Lung (tissue), 12 donors: ENCODE results near the gene AMDHD2. TPM values are rescaled to one million over a fixed set of nuclear protein-coding genes. Genes with fewer than 3 reads are reported as not detected.
A peak's percentile ranks its signal among the peaks of the same experiment; 100 is the strongest.

Source experiments
- ATAC-seq: fragments of 200-7000 bp; cut with Tn5 transposase; one replicate; pipeline ENCODE4 v1.9.1; 2020; ENCODE audit warnings: moderate number of reproducible peaks; ENCODE audit not compliant: insufficient read depth, low FRiP score
- DNase-seq, 3 donors: peaks; one replicate each; pipeline ENCODE4 v3.0.0-alpha.2; 2013 to 2017
- H3K27ac ChIP-seq, 2 donors: one replicate each; pipeline ENCODE4 v1.5.1; 2013; ENCODE audit warnings: mild to moderate bottlenecking in 2 of 2, moderate library complexity in 2 of 2, control low read depth in 1 of 2, inconsistent platforms in 1 of 2, low read depth in 1 of 2, low read length in 1 of 2
- H3K27me3 ChIP-seq, 3 donors: one replicate each; pipeline ENCODE4 v1.5.1; 2013; ENCODE audit warnings: low read length in 2 of 3; ENCODE audit not compliant: control insufficient read depth in 3 of 3, insufficient read depth in 3 of 3
- H3K36me3 ChIP-seq, 4 donors: one replicate each; pipeline ENCODE4 v1.5.1; 2013; ENCODE audit warnings: low read length in 4 of 4, mild to moderate bottlenecking in 1 of 4, moderate library complexity in 1 of 4; ENCODE audit not compliant: control insufficient read depth in 4 of 4, insufficient read depth in 4 of 4
- H3K4me1 ChIP-seq, 5 donors: one replicate each; pipeline ENCODE4 v1.5.1; 2013; ENCODE audit warnings: low read length in 5 of 5, mild to moderate bottlenecking in 2 of 5, moderate library complexity in 1 of 5; ENCODE audit not compliant: control insufficient read depth in 5 of 5, insufficient read depth in 5 of 5
- H3K4me3 ChIP-seq: one replicate; pipeline ENCODE4 v1.5.1; 2013; ENCODE audit warnings: mild to moderate bottlenecking, control low read depth, moderate library complexity
- H3K9ac ChIP-seq, 2 donors: one replicate each; pipeline ENCODE4 v1.5.1; 2013; ENCODE audit warnings: low read length in 2 of 2, control low read depth in 1 of 2; ENCODE audit not compliant: insufficient read depth in 1 of 2
- H3K9me3 ChIP-seq, 4 donors: one replicate each; pipeline ENCODE4 v1.5.1; 2013; ENCODE audit warnings: low read length in 3 of 4, mild to moderate bottlenecking in 1 of 4, moderate library complexity in 1 of 4; ENCODE audit not compliant: control insufficient read depth in 4 of 4, insufficient read depth in 3 of 4
- WGBS, 2 donors: extraction: QIAGEN DNeasy Blood & Tissue Kit; methylation state at CpG; one replicate each; pipeline ENCODE4 v1.1.7; 2013; 5-methylcytosine and 5-hydroxymethylcytosine counted together
- polyA plus RNA-seq, 2 donors: library from polyadenylated mRNA; stranded (reverse); fragments of 200-250 nt; gene quantifications; one replicate each; pipeline ENCODE4 v1.2.1, GENCODE V29; 2013
- total RNA-seq, 2 donors: library from RNA; depleted of rRNA in 1 of 2; stranded (reverse); fragments of >200 nt in 1 of 2; gene quantifications; one replicate each; pipeline ENCODE4 v1.2.1, GENCODE V29; 2014 to 2021
- TF ChIP-seq, protein P1 (sequence below): IDR thresholded peaks from 2 replicates; pipeline ENCODE4 v1.5.1; 2012; ENCODE audit warnings: mild to moderate bottlenecking; ENCODE audit errors: control extremely low read depth, extremely low read depth
- donor health status: control.
- donor health status: control.
- donor health status: Bipolar disorder and iron deficiency.
- donor health status: healthy.
- donor health status: DM: yes; HTN: yes; CAD: no.

Gene AMDHD2
- total and polyA plus RNA-seq, 4 donors = 27.2 to 60.4 (median 51.9) TPM

- TF ChIP-seq, protein P1, sequence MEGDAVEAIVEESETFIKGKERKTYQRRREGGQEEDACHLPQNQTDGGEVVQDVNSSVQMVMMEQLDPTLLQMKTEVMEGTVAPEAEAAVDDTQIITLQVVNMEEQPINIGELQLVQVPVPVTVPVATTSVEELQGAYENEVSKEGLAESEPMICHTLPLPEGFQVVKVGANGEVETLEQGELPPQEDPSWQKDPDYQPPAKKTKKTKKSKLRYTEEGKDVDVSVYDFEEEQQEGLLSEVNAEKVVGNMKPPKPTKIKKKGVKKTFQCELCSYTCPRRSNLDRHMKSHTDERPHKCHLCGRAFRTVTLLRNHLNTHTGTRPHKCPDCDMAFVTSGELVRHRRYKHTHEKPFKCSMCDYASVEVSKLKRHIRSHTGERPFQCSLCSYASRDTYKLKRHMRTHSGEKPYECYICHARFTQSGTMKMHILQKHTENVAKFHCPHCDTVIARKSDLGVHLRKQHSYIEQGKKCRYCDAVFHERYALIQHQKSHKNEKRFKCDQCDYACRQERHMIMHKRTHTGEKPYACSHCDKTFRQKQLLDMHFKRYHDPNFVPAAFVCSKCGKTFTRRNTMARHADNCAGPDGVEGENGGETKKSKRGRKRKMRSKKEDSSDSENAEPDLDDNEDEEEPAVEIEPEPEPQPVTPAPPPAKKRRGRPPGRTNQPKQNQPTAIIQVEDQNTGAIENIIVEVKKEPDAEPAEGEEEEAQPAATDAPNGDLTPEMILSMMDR = no peak
- Histone ChIP-seq H3K9ac (no peak overlapping the region), H3K27ac (peak overlapping the region in 1 of 2 donors; percentile 66), H3K4me1 (peaks cover 0 to 51% (median 9%) of the 10 kb centered on the region in 5 donors), H3K36me3 (no peaks in the 10 kb centered on the region), H3K4me3 (no peak overlapping the region), H3K27me3 (no peaks in the 10 kb centered on the region), H3K9me3 (no peaks in the 10 kb centered on the region)
- no peak for DNase-seq
- WGBS, 2 donors = 83 to 91% methylated on average over 7 of the region's 7 CpGs
- ATAC-seq = no peak
Observed at GRCh38 chr16:2481676-2482075, 38.5 kb upstream of the AMDHD2 start.

DNA sequence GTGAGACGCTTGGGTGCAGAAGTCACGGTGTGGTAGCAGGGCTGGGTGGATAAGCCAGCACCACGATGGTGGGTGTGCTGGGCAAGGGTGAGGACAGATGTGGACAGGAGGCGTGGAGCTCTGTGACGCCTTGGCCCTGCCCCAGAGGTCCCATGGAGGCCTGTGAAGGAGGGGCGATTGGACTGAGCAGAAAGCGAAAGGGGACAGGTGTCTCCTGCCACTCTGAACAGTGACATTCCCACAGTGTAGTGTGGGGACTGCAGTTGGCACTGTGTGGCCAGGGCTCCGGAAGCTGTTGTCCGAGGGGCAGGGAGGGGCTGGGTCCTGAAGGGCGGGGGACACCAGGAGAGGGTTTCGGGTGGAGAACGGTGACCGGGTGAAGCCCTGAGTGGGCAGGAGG, 37.9 kb upstream of the AMDHD2 start:
- ATAC-seq = no peak
- no peaks in the 10 kb centered on the region for H3K36me3 ChIP-seq
- H3K4me3 ChIP-seq = no peak overlapping the region
- TF ChIP-seq, protein P1 = no peak
- peaks cover 0 to 55% (median 9%) of the 10 kb centered on the region in 5 donors for H3K4me1 ChIP-seq
- H3K27me3 ChIP-seq = no peaks in the 10 kb centered on the region
- 84% methylated on average over 13 of the region's 13 CpGs for WGBS, 2 donors
- H3K9me3 ChIP-seq = no peaks in the 10 kb centered on the region
- peak overlapping the region in 1 of 2 donors; percentile 28 for H3K27ac ChIP-seq
- H3K9ac ChIP-seq = no peak overlapping the region
- no peak for DNase-seq

DNA sequence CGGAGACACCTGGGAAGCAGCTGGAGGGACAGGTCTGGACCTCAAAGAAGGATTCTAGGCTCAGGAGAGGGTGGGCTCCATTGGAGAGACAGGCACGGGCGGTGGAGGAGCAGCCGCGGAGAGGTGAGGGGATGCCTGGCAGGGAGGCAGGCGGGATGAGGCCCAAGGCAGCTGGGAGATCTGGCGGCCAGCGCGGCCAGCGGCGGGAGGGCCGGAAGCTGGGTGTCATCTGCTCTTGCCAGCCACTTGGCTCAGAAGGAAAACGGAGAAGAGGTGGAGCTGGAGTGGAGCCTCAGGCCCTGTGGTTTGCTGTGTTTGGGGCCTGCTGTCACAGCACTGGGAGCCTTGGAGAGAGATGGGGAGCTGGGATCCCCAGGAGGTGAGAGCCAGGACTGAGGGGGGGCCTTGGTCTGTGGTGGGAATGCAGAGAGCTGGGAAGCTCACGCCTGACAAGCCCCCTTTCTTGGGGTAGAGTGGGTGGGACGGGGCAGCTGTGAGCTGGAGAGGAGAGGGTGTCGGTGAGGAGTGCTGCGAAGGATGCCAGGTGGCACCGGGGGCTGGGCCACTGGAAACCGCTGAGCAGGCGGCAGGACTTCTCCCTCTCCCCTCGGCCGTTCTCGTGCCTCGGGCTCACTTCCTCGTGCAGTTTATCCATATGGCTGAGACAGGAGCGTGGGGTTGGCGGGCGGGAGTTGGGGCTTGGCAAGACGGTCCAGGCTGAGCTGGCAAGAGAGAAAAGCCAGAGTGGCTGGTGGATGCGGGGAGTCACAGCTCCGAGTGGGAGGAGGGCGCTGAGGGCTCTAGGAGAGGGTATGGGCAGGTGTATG, 37.2 kb upstream of the AMDHD2 start:
- WGBS, 2 donors = 47 to 59% methylated on average over 32 of the region's 32 CpGs
- H3K9ac ChIP-seq = no peak overlapping the region
- no peaks in the 10 kb centered on the region for H3K36me3 ChIP-seq
- TF ChIP-seq, protein P1 = no peak
- ATAC-seq (no peak), DNase-seq (peak; percentile 82 to 88 (median 84))
- no peak overlapping the region for H3K4me3 ChIP-seq
- no peaks in the 10 kb centered on the region for H3K9me3 ChIP-seq
- H3K27me3 ChIP-seq = no peaks in the 10 kb centered on the region
- peaks cover 0 to 58% (median 9%) of the 10 kb centered on the region in 5 donors for H3K4me1 ChIP-seq
- peak overlapping the region in 1 of 2 donors; percentile 52 for H3K27ac ChIP-seq
